Ovary (tissue), 3 donors: ENCODE data around the gene CNTD1.

Experiments used
- POLR2A ChIP-seq: fragments of 450-650 bp; IDR thresholded peaks from one replicate; pipeline ENCODE4 v1.6.1; 2017; ENCODE audit warnings: antibody characterized with exemption, mild to moderate bottlenecking, moderate library complexity
- TF ChIP-seq, protein P1 (sequence below), 3 donors: fragments of 450-650 bp in 2 of 3; fragments of 200-600 bp in 1 of 3; IDR thresholded peaks; one replicate each; pipeline versions ENCODE4 v1.5.1 to v1.8.0; 2016 to 2022; ENCODE audit warnings: antibody characterized with exemption in 3 of 3, mild to moderate bottlenecking in 1 of 3
- donor health status: DM: no; HTN: no; CAD: no.

DNA sequence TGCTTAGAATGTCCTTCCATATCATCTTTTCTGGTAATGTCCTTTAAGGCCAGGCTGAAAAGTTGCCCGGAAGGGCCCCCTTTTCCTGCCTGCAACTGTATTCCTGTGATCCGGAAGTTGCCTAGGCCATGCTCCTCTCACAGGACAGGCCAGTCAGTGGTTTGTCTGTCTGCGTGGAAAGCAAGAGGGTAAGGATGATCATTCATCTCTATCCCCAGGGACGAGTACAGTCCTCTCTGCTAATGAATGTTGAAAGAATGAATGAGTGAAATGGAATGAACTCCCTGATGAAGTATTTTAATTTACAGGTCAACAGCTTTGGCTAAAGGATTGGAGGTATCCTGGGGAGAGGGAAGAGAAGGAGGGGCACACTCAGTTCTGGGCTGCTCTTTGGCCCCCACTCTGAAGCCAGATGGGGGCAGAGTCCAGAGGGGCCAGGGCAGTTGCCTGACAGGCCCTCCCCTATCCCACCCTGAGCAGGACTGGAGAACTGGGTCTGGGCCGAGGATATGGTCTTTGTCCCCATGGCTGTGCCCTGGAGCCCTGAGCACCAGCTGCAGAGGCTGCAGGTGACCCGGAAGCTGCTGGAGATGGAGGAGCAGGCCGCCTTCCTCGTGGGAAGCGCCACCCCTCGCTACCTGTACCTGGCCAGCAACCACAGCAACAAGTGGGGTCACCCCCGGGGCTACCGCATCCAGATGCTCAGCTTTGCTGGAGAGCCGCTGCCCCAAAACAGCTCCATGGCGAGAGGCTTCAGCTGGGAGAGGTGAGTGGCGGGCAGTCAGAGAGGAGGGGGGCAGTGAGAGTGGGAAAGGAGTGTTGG, 55.5 kb downstream of the CNTD1 start:
- TF ChIP-seq, protein P1, sequence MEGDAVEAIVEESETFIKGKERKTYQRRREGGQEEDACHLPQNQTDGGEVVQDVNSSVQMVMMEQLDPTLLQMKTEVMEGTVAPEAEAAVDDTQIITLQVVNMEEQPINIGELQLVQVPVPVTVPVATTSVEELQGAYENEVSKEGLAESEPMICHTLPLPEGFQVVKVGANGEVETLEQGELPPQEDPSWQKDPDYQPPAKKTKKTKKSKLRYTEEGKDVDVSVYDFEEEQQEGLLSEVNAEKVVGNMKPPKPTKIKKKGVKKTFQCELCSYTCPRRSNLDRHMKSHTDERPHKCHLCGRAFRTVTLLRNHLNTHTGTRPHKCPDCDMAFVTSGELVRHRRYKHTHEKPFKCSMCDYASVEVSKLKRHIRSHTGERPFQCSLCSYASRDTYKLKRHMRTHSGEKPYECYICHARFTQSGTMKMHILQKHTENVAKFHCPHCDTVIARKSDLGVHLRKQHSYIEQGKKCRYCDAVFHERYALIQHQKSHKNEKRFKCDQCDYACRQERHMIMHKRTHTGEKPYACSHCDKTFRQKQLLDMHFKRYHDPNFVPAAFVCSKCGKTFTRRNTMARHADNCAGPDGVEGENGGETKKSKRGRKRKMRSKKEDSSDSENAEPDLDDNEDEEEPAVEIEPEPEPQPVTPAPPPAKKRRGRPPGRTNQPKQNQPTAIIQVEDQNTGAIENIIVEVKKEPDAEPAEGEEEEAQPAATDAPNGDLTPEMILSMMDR (IDR thresholded peaks at IDR 0.05), result no peak
- TF ChIP-seq POLR2A, result no peak
